Measurements from ENCODE around the gene SGK2. TPM values are rescaled to one million over a fixed set of nuclear protein-coding genes. Genes with fewer than 3 reads are reported as not detected.

Gene SGK2
- total and polyA plus RNA-seq, 2 of the 13 experiments (the other 11 are each of a cell fraction or from before 2014, with no cell fraction given): 6.2 to 29.4 TPM

DNA sequence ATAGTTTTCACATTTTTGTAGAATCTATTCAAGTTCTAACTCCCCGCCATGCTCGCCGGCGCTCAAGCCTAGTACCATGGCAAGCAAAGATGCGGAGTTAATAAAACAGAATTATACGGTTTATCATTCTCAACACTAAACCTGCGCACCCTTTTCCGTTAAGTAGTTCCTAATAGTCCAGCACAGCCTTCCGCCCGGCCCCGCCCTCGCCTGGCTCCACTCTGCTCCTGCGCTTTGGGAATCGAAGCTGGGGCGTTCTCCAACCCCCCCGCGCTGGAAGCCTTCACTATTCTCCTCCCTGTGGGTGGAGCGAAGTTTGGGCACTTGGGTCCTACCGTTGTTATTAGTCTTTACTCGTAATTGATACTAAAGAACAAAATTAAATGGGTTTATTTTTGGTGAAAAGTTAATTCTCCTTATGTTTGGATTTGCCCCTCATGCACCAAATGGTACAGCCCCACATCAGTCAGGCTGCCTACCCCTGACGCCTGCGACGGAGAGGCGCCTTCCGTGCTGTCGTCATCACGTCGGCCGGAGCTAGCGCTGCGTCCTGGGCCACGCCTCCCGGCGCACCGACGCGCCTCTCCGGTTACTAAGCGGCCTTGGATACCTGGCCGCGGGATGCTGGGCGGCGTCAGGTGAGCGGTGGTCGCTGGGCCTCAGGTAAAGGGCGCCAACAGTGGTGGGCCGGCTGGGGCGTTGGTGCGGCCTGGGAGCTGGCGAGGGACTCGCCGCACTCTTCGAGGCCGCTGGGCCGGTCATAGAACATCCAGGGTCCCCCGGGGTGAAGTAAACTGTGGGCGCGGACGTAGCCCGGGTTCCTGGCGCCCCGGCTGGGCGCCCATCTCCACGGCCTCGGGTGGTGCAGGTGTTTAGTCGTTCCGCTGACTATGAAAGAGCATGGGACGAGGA, 31.8 kb downstream of the SGK2 start, which contains the start of gene IFT52 (continued):
- TF ChIP-seq, protein P1, sequence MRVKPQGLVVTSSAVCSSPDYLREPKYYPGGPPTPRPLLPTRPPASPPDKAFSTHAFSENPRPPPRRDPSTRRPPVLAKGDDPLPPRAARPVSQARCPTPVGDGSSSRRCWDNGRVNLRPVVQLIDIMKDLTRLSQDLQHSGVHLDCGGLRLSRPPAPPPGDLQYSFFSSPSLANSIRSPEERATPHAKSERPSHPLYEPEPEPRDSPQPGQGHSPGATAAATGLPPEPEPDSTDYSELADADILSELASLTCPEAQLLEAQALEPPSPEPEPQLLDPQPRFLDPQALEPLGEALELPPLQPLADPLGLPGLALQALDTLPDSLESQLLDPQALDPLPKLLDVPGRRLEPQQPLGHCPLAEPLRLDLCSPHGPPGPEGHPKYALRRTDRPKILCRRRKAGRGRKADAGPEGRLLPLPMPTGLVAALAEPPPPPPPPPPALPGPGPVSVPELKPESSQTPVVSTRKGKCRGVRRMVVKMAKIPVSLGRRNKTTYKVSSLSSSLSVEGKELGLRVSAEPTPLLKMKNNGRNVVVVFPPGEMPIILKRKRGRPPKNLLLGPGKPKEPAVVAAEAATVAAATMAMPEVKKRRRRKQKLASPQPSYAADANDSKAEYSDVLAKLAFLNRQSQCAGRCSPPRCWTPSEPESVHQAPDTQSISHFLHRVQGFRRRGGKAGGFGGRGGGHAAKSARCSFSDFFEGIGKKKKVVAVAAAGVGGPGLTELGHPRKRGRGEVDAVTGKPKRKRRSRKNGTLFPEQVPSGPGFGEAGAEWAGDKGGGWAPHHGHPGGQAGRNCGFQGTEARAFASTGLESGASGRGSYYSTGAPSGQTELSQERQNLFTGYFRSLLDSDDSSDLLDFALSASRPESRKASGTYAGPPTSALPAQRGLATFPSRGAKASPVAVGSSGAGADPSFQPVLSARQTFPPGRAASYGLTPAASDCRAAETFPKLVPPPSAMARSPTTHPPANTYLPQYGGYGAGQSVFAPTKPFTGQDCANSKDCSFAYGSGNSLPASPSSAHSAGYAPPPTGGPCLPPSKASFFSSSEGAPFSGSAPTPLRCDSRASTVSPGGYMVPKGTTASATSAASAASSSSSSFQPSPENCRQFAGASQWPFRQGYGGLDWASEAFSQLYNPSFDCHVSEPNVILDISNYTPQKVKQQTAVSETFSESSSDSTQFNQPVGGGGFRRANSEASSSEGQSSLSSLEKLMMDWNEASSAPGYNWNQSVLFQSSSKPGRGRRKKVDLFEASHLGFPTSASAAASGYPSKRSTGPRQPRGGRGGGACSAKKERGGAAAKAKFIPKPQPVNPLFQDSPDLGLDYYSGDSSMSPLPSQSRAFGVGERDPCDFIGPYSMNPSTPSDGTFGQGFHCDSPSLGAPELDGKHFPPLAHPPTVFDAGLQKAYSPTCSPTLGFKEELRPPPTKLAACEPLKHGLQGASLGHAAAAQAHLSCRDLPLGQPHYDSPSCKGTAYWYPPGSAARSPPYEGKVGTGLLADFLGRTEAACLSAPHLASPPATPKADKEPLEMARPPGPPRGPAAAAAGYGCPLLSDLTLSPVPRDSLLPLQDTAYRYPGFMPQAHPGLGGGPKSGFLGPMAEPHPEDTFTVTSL (CRISPR knock-in tag; IDR thresholded peaks at IDR 0.05; ENCODE audit: borderline replicate concordance): no peak
- TF ChIP-seq ZNF138 (CRISPR knock-in tag; IDR thresholded peaks at IDR 0.05; ENCODE audit: low read depth) (0 out of 2 replicates have a peak, but pooled peaks have one; percentile 64), ZNF670 (CRISPR knock-in tag; IDR thresholded peaks at IDR 0.05; ENCODE audit: borderline replicate concordance) (peak; percentile 98), TBP (CRISPR knock-in tag; IDR thresholded peaks at IDR 0.05) (peak; percentile 71; the same call in 1 of the 2 replicates), ZNF431 (CRISPR knock-in tag; IDR thresholded peaks at IDR 0.05; ENCODE audit: borderline replicate concordance, low read depth) (no peak), E2F5 (CRISPR knock-in tag; conservative IDR thresholded peaks at IDR 0.05) (0 out of 2 replicates have a peak, but pooled peaks have one; percentile 78), ZNF7 (CRISPR knock-in tag; IDR thresholded peaks at IDR 0.05) (no peak), ZFYVE20 (CRISPR knock-in tag; IDR thresholded peaks at IDR 0.05; ENCODE audit: borderline replicate concordance, low read depth) (0 out of 2 replicates have a peak, but pooled peaks have one; percentile 19)
- TF ChIP-seq, protein P2, sequence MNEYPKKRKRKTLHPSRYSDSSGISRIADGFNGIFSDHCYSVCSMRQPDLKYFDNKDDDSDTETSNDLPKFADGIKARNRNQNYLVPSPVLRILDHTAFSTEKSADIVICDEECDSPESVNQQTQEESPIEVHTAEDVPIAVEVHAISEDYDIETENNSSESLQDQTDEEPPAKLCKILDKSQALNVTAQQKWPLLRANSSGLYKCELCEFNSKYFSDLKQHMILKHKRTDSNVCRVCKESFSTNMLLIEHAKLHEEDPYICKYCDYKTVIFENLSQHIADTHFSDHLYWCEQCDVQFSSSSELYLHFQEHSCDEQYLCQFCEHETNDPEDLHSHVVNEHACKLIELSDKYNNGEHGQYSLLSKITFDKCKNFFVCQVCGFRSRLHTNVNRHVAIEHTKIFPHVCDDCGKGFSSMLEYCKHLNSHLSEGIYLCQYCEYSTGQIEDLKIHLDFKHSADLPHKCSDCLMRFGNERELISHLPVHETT (CRISPR knock-in tag; conservative IDR thresholded peaks at IDR 0.05): 0 out of 2 replicates have a peak, but pooled peaks have one; percentile 34
- TF ChIP-seq, protein P3, sequence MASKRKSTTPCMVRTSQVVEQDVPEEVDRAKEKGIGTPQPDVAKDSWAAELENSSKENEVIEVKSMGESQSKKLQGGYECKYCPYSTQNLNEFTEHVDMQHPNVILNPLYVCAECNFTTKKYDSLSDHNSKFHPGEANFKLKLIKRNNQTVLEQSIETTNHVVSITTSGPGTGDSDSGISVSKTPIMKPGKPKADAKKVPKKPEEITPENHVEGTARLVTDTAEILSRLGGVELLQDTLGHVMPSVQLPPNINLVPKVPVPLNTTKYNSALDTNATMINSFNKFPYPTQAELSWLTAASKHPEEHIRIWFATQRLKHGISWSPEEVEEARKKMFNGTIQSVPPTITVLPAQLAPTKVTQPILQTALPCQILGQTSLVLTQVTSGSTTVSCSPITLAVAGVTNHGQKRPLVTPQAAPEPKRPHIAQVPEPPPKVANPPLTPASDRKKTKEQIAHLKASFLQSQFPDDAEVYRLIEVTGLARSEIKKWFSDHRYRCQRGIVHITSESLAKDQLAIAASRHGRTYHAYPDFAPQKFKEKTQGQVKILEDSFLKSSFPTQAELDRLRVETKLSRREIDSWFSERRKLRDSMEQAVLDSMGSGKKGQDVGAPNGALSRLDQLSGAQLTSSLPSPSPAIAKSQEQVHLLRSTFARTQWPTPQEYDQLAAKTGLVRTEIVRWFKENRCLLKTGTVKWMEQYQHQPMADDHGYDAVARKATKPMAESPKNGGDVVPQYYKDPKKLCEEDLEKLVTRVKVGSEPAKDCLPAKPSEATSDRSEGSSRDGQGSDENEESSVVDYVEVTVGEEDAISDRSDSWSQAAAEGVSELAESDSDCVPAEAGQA (IDR thresholded peaks at IDR 0.05; ENCODE audit: low read depth): peak; percentile 73
- TF ChIP-seq, protein P3 (CRISPR knock-in tag; IDR thresholded peaks at IDR 0.05; ENCODE audit: borderline replicate concordance): no peak; the same call in 1 of the 2 replicates

Measured in HepG2 (cell line).